Osteocyte (in vitro differentiated cells): ENCODE measurements around the gene IDE. TPM values are rescaled to one million over a fixed set of nuclear protein-coding genes. Genes with fewer than 3 reads are reported as not detected.

ENCODE experiments used
- DNase-seq: peaks from one replicate; pipeline ENCODE4 v3.0.0; 2021; ENCODE audit warnings: mixed read lengths; ENCODE audit not compliant: unreplicated experiment; ENCODE audit errors: extremely low spot score
- H3K27ac Mint-ChIP-seq: one replicate; pipeline ENCODE4 v1.8.0; 2021; ENCODE audit warnings: mild to moderate bottlenecking, mixed read lengths; ENCODE audit not compliant: unreplicated experiment
- H3K27me3 Mint-ChIP-seq: one replicate; pipeline ENCODE4 v1.8.0; 2021; ENCODE audit warnings: mixed read lengths; ENCODE audit not compliant: unreplicated experiment
- H3K36me3 Mint-ChIP-seq: one replicate; pipeline ENCODE4 v1.8.0; 2021; ENCODE audit warnings: mixed read lengths; ENCODE audit not compliant: unreplicated experiment
- H3K4me1 Mint-ChIP-seq: one replicate; pipeline ENCODE4 v1.8.0; 2021; ENCODE audit warnings: mixed read lengths; ENCODE audit not compliant: unreplicated experiment
- H3K4me3 Mint-ChIP-seq: one replicate; pipeline ENCODE4 v1.8.0; 2021; ENCODE audit warnings: mild to moderate bottlenecking, moderate library complexity, mixed read lengths; ENCODE audit not compliant: unreplicated experiment
- H3K9me3 Mint-ChIP-seq: one replicate; pipeline ENCODE4 v1.8.0; 2021; ENCODE audit warnings: mixed read lengths; ENCODE audit not compliant: unreplicated experiment
- total RNA-seq: library from RNA; stranded (reverse); gene quantifications from 2 replicates; pipeline ENCODE4 v1.2.1, GENCODE V29; 2021
- TF ChIP-seq, protein P1 (sequence below): fragments of 200-600 bp; sonication (generic); IDR thresholded peaks from 2 replicates; pipeline ENCODE4 v1.5.0; 2021; ENCODE audit warnings: antibody characterized with exemption, mild to moderate bottlenecking, moderate library complexity

The IDE gene
- total RNA-seq, 1 donor from 2014 or later, result 42.4 TPM

DNA sequence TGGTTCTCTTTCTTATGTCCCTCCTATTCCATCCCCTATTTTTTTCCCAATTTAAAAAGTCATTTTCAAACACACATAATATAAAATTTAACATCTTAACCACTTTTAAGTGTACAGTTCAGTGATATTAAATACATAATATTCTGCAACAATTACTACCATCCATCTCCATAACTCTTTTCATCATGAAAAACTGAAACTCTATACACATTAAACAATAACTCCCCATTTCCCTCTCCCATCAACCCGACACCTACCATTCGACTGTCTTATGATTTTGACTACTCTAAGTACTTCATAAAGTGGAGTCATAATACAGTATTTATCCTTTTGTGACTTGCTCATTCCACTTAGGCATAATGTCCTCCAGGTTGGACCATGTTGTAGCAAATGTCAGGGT is 21.6 kb upstream of the IDE start:
- Mint-ChIP-seq H3K27ac (peak overlapping the region; percentile 80), H3K4me1 (peaks cover 58% of the 10 kb centered on the region), H3K4me3 (peak overlapping the region; percentile 54), H3K9me3 (peaks cover 7% of the 10 kb centered on the region), H3K27me3 (no peaks in the 10 kb centered on the region), H3K36me3 (no peaks in the 10 kb centered on the region)
- no peak for DNase-seq
- TF ChIP-seq, protein P1, sequence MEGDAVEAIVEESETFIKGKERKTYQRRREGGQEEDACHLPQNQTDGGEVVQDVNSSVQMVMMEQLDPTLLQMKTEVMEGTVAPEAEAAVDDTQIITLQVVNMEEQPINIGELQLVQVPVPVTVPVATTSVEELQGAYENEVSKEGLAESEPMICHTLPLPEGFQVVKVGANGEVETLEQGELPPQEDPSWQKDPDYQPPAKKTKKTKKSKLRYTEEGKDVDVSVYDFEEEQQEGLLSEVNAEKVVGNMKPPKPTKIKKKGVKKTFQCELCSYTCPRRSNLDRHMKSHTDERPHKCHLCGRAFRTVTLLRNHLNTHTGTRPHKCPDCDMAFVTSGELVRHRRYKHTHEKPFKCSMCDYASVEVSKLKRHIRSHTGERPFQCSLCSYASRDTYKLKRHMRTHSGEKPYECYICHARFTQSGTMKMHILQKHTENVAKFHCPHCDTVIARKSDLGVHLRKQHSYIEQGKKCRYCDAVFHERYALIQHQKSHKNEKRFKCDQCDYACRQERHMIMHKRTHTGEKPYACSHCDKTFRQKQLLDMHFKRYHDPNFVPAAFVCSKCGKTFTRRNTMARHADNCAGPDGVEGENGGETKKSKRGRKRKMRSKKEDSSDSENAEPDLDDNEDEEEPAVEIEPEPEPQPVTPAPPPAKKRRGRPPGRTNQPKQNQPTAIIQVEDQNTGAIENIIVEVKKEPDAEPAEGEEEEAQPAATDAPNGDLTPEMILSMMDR, result no peak

DNA sequence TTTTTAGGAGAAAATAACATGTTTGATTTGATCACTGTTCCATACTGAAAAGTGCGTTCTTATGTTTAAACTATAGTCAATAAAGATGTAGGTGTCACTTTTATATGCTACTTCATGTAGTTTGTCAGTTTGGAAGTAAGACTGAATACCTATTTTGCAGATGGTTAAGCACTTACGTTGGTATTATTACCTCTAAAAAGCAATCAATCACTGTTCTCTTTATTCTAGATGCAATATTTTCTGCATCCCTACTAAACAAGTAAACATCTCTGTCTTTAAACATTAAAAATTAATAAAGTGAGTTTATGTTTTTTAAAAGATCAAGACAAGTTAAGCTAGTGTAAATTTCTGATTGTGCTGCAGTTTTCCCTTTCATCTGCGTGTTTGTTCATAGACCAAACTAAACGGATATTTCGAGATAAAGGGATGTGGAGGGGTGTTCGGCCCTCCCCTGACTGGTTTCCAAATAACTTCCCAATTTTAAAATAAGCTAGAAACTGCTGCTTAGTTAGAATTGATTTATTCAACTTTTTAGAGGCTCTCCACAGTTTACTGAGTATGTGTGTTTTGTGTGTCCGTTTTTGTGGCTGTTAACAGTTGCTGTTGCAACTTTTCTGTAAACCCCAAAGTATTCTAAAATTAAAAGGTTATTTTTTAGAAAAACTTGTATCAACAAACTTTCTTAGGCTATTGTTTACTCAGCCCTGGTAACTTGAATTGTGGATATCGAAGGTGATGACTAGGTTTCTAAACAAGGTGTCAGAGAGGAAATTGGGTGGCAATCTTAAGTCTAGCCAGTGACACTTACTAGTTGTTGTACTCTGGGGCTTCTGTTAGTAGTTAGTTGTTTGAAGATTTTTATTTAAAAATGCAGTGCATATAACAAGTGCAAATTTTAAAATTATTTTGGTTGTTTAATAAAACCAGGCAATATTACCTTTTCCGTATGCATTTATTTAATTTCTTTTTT is 20.0 kb upstream of the IDE start:
- Mint-ChIP-seq H3K4me3 (peak overlapping the region; percentile 88), H3K36me3 (no peaks in the 10 kb centered on the region), H3K27ac (peak overlapping the region; percentile 97), H3K27me3 (no peaks in the 10 kb centered on the region), H3K4me1 (peaks cover 59% of the 10 kb centered on the region), H3K9me3 (peaks cover 7% of the 10 kb centered on the region)
- DNase-seq, result no peak
- TF ChIP-seq, protein P1, result no peak

DNA sequence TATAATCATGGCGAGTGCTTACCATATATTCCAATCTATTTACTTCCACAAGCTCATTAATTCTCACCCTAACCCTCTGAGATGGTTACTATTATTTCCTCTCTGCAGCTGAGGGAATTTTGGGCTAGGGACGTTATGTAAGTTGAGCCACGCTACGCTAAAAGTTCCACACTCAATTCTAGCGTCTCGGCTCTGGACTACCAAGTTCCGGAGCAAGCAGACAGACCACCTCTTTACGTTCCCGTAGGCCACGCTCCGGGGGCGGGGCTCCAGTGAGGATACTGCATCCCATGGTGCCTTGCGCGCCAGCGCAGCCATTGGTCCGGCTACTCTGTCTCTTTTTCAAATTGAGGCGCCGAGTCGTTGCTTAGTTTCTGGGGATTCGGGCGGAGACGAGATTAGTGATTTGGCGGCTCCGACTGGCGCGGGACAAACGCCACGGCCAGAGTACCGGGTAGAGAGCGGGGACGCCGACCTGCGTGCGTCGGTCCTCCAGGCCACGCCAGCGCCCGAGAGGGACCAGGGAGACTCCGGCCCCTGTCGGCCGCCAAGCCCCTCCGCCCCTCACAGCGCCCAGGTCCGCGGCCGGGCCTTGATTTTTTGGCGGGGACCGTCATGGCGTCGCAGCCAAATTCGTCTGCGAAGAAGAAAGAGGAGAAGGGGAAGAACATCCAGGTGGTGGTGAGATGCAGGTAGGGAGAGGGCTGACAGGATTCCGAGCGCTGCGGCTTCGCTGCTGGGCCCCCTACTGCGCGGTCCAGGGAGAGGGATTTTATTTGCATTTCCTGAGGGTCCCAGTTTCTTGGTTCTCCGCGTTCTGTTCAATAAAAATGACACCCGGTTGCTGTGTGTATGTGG is 19.1 kb upstream of the IDE start, which contains the start of gene KIF11:
TSS of gene KIF11 (plus strand) at position 370 of the 858 bp plus-strand sequence. CDS start at position 616, 246 bp downstream.
- peaks cover 2% of the 10 kb centered on the region for H3K9me3 Mint-ChIP-seq
- no peaks in the 10 kb centered on the region for H3K27me3 Mint-ChIP-seq
- peaks cover 57% of the 10 kb centered on the region for H3K4me1 Mint-ChIP-seq
- peak within 1 kb of the TSS; percentile 97 for H3K27ac Mint-ChIP-seq
- peak within 1 kb of the TSS; percentile 88 for H3K4me3 Mint-ChIP-seq
- H3K36me3 Mint-ChIP-seq, result no peaks in the 10 kb centered on the region
- TF ChIP-seq, protein P1, result peak; percentile 12
- peak; percentile 98 for DNase-seq

DNA sequence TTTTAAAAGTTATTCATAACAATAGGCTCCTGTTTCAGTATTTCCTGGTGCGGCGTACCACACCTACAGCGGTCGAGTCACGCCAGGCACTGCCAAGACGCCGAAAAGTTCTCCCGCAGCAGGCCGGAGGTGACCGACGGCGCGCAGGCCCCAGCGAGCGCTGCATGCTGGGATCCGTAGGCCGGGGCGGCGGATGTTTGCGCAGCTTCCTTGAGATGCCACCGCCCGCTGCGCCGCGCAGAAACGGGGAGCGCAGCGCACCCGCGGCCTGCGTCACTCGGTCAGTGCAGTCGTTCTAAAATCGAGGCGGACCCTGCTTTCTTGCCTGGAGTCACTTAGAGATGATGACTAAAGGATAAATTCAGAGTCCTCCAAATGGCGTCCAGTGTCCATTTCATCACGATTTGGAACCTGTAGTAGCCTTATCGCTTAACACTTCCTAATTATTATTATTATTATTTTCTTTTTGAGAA is 17.7 kb upstream of the IDE start:
- no peaks in the 10 kb centered on the region for H3K27me3 Mint-ChIP-seq
- H3K4me1 Mint-ChIP-seq, result peaks cover 54% of the 10 kb centered on the region
- DNase-seq, result peak; percentile 93
- H3K27ac Mint-ChIP-seq, result peak overlapping the region; percentile 97
- peak overlapping the region; percentile 88 for H3K4me3 Mint-ChIP-seq
- H3K9me3 Mint-ChIP-seq, result no peaks in the 10 kb centered on the region
- H3K36me3 Mint-ChIP-seq, result no peaks in the 10 kb centered on the region
- TF ChIP-seq, protein P1, result no peak
